DMS53 (cell line): ENCODE data around the gene SEZ6.
A peak's percentile ranks its signal among the peaks of the same experiment; 100 is the strongest.

Experiments
- DNase-seq: peaks from one replicate; lab custom pipeline; 2025; lab: John Stamatoyannopoulos, UW

The SEZ6 gene

GRCh38 chr17:28954886-28955285 lies 50.9 kb downstream of the SEZ6 start:
- no peak for DNase-seq

- DNase-seq, result peak; percentile 51
Measured at GRCh38 chr17:28953444-28954118, 52.3 kb downstream of the SEZ6 start.

- peak; percentile 99 for DNase-seq
Measured at GRCh38 chr17:28951991-28952975, 53.5 kb downstream of the SEZ6 start.

- peak; percentile 99 for DNase-seq
Measured at GRCh38 chr17:28951428-28951990, 54.3 kb downstream of the SEZ6 start, which contains the start of gene PHF12. TSS of gene PHF12 (minus strand) at chr17:28951518. CDS start at chr17:28950960, 558 bp downstream.

- DNase-seq, result peak; percentile 69
Measured at GRCh38 chr17:28950752-28951427, 54.9 kb downstream of the SEZ6 start.

- DNase-seq, result peak; percentile 50
Measured at GRCh38 chr17:28950017-28950751, 55.6 kb downstream of the SEZ6 start.

- DNase-seq, result peak; percentile 54
Measured at GRCh38 chr17:28949185-28950016, 56.4 kb downstream of the SEZ6 start.

GRCh38 chr17:28948873-28949184 lies 57.0 kb downstream of the SEZ6 start:
- no peak for DNase-seq

GRCh38 chr17:28948342-28948741 lies 57.5 kb downstream of the SEZ6 start:
- no peak for DNase-seq

GRCh38 chr17:28947639-28948038 lies 58.2 kb downstream of the SEZ6 start:
- no peak for DNase-seq

- no peak for DNase-seq
Measured at GRCh38 chr17:28946239-28946638, 59.6 kb downstream of the SEZ6 start.

GRCh38 chr17:28944862-28945741 lies 60.7 kb downstream of the SEZ6 start:
- no peak for DNase-seq

- DNase-seq, result no peak
Measured at GRCh38 chr17:28944343-28944742, 61.5 kb downstream of the SEZ6 start.

- no peak for DNase-seq
Measured at GRCh38 chr17:28942925-28943324, 62.9 kb downstream of the SEZ6 start.

- no peak for DNase-seq
Measured at GRCh38 chr17:28941251-28941650, 64.6 kb downstream of the SEZ6 start.

- no peak for DNase-seq
Measured at GRCh38 chr17:28940675-28941074, 65.2 kb downstream of the SEZ6 start.

GRCh38 chr17:28940142-28940541 lies 65.7 kb downstream of the SEZ6 start:
- no peak for DNase-seq

- no peak for DNase-seq
Measured at GRCh38 chr17:28938552-28938951, 67.3 kb downstream of the SEZ6 start.

GRCh38 chr17:28937044-28937729 lies 68.6 kb downstream of the SEZ6 start:
- DNase-seq, result no peak
